Erythroblast (primary cell): ENCODE measurements around the gene HEXB.

Source experiments
- GATA1 ChIP-seq: IDR thresholded peaks from 2 replicates; pipeline ENCODE4 v1.6.1; 2011; ENCODE audit warnings: low read depth, mild to moderate bottlenecking, control low read depth, low read length, moderate library complexity
- POLR2A ChIP-seq: IDR thresholded peaks from 2 replicates; pipeline ENCODE4 v1.6.1; 2011; ENCODE audit warnings: mild to moderate bottlenecking, low read length

DNA sequence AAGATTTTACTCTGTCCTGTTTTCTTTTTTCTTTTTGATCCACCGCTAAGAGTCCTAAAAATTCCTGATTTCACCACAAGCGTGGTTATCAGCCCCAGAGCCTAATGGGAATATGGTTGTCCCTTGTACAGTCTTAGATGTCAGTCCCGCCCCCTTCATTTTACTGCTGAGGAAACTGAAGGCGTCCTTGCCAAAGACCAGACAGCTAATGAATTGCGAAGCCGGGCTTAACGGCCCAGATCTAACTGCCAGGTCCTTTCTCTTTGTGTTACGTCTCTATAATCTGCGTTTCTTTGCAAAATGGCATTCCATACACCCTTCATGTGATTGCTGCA is 82.5 kb downstream of the HEXB start:
- TF ChIP-seq POLR2A (no peak), GATA1 (no peak)
